Left renal pelvis (tissue), 4 donors: ENCODE data around the gene NFE2L3. TPM values are rescaled to one million over a fixed set of nuclear protein-coding genes. Genes with fewer than 3 reads are reported as not detected.
"Not testable (repeated sequence)": the region's sequence is repeated elsewhere in the genome, so short reads cannot be mapped to it uniquely, and the experiment has no call there.

Source experiments
- DNase-seq, 4 donors: peaks; one replicate each; pipeline ENCODE4 v3.0.0-alpha.2; 2013; ENCODE audit warnings: low read depth in 4 of 4, low spot score in 3 of 4
- polyA plus RNA-seq, 4 donors: library from polyadenylated mRNA; unstranded; fragments of 120-200 nt; gene quantifications; one replicate each; pipeline ENCODE4 v1.2.1, GENCODE V29; 2013; ENCODE audit not compliant: insufficient read length in 4 of 4

The NFE2L3 gene
- polyA plus RNA-seq, 4 donors: 5.9 to 42.3 (median 35.0) TPM

DNA sequence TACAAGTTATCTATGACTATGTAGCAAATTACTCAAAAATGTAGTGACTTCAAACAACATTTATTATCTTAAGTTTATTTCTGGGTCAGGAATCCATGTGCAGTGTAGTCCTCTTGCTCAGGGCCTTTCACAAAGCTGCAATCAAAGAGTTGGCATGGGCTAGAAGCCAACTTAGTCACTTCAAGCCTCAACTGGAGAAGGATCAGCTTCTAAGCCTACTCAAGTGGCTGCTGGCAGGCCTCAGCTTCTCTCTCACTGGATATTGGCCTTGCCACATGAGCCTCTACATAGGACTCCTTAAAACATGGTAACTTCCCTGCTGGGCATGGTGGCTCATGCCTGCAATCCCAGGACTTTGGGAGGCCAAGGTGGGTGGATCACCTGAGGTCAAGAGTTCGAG is 5.0 kb upstream of the NFE2L3 start:
- no peak for DNase-seq

DNA sequence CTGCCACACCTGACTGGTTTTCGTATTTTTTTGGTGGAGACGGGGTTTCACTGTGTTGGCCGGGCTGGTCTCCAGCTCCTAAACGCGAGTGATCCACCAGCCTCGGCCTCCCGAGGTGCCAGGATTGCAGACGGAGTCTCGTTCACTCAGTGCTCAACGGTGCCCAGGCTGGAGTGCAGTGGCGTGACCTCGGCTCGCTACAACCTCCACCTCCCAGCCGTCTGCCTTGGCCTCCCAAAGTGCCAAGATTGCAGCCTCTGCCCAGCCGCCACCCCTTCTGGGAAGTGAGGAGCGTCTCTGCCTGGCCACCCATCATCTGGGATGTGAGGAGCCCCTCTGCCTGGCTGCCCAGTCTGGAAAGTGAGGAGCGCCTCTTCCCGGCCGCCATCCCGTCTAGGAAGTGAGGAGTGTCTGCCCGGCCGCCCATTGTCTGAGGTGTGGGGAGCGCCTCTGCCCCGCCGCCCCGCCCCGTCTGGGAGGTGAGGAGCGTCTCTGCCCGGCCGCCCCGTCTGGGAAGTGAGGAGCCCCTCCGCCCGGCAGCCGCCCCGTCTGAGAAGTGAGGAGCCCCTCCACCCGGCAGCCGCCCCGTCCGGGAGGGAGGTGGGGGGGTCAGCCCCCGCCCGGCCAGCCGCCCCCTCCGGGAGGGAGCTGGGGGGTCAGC is 4.2 kb upstream of the NFE2L3 start:
- DNase-seq: not testable (repeated sequence)

DNA sequence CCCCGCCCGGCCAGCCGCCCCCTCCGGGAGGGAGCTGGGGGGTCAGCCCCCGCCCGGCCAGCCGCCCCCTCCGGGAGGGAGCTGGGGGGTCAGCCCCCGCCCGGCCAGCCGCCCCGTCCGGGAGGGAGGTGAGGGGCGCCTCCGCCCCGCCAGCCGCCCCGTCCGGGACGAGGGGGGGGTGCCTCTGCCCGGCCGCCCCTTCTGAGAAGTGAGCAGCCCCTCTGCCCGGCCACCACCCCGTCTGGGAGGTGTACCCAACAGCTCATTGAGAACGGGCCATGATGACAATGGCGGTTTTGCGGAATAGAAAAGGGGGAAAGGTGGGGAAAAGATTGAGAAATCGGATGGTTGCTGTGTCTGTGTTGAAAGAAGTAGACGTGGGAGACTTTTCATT is 3.7 kb upstream of the NFE2L3 start:
- DNase-seq: not testable (repeated sequence)

- no peak for DNase-seq
Measured at GRCh38 chr7:26149391-26149977, 2.5 kb upstream of the NFE2L3 start.

DNA sequence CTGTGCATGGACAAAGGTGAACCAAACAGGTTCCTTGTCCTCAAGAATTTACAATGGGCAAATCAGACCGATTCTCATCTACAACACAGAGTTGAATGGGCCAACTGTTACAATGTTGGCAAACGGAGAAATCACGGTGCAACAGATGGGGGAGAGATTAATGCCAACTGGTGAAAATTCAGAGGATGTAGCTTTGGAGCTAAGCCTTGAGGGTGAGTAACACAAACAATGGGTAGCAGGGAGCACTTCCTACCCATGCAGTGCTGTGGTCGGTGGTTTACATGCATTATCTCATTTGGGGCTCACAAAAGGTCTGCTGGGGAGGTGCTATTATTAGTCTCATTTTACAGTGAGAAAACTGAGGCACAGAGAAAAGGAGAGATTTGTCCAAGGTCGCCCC is 902 bp upstream of the NFE2L3 start:
- no peak for DNase-seq

- no peak for DNase-seq
Measured at GRCh38 chr7:26151650-26151952, 397 bp upstream of the NFE2L3 start.

- not testable (repeated sequence) for DNase-seq
Measured at GRCh38 chr7:26152782-26153240, 813 bp downstream of the NFE2L3 start.

DNA sequence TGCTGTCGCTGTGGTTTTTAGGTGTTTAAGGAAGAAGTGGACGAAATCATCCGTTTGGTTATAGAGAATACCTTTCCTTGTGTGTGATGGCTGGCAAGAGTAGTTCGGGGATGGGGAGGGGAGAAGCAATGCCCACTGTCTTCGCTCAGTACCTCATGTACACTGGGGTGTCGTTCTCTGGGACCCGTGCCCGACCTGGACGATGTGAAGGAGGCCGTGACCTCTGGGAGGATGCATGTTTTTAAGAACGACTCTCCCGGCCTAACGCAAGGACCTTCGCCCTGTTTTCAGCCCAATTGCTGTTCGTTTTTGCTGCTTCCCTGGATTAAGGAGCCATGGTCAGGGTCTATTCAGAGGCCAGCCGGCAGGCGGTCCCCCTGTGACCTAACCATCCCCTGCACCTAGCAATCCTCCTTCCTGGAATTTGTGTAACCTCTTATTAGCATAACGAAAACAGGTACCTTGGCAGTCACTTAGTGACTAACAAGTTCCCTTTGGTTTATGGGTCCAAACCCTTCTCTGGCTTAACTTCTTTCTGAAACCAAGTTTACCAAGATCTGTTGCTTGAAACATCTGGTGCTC is 1.3 kb downstream of the NFE2L3 start:
- DNase-seq: no peak

DNA sequence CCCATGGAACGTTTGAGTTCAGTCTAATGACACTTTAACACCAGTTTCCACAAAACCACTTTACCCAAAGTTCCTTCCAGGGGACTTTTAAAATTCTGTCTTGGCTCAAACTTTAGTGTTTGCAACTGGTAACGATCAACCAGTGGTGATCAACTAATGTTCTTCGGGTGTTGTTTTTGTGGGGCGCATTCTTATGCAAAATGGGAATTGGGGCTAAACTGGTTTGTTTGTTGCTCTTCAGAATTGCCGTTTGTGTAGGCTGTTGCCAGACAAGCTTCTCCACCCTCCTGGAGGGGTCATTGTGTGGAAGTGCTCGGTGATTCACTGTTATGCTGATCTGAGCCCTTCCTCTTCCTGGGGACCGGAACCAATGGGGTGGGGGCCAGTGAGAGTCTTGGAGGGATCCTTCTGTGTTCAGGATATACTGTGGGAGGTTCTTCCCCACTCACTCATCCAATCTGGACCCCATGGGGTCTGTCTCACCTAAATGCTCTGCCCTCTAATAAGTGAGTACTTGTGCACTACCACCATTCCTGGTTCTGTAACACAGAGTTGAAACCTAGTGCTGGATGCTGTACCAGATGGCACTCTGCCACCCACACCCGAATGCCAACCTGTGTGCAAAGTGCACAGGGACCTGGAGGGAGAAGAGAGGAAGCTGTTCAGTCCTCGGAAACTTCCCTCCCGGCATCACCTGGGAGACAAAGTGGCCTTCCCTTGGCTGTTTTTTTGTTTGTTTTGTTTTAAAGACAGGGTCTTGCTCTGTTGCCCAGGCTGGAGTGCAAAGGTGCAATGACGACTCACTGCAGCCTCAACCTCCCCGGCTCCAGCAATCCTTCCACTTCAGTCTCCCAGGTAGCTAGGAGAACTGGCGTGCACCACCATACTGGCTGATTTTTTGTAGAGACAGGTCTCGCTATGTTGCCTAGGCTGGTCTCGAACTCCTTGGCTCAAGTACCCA is 2.1 kb downstream of the NFE2L3 start:
- DNase-seq: no peak

- DNase-seq: no peak
Measured at GRCh38 chr7:26155531-26156375, 3.8 kb downstream of the NFE2L3 start.

GRCh38 chr7:26156451-26157420 is 4.7 kb downstream of the NFE2L3 start:
- no peak for DNase-seq

DNA sequence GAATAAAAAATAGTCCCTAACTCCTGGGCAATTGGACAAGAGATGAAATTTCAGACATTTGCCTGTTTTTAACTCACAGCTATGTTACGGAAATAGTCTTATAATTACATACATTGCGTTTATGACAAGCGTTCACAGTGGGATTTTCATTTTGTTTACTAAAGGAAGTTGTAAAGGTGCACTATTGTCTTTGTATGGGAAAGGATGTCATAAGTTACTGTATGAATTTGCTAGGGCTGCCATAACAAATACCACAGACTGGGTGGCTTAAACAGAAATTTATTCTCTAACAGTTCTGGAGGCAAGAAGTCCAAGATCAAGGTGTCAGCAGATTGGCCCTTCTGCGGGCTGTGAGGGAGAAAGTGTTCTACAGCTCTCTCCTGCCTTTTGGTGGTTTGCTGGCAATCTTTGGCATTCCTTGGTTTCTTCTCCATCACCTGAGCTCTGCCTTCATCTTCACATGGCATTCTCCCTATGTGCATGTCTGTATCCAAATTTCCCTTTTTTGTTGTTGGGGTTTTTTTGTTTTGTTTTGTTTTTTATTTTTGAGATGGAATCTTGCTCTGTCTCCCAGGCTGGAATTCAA is 5.6 kb downstream of the NFE2L3 start:
- DNase-seq: no peak

DNA sequence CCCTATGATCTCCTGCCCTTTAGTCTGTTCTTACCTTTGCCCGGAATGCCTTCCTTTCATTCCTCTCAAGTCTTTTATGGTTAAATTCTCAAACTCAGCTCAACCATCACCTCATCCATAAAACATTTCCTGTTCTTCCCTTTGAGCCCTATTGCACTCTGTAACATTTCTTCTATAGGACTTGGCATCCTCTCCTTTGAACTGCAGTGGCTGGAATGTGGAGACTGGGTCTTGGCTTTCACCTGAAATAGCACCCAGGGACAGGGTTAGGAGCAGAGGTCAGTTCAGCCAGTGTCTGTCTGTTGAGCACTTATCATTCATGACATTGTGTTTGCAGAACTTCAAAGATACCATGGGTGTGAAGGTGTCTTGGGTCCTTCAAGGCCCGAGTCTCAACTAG is 7.2 kb downstream of the NFE2L3 start:
- DNase-seq: no peak

DNA sequence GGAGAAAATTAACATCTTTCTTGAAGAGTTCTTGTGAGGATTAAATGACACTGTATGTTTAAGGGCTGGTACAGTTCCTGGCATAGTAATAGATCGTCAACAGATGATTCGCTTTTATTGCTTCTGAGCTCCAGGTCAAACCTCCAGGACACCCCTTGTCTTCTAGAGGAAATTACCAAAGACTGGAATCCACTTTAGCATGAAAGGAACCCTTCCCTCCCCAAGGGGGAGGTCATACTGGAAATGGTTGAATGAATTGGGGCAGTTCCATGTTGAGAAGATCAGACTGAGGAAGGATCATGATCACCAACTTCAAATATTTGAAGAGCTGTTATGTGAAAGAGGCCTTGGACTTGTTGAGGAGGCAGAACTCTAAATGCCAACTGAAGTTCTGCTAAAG is 8.9 kb downstream of the NFE2L3 start:
- no peak for DNase-seq

DNA sequence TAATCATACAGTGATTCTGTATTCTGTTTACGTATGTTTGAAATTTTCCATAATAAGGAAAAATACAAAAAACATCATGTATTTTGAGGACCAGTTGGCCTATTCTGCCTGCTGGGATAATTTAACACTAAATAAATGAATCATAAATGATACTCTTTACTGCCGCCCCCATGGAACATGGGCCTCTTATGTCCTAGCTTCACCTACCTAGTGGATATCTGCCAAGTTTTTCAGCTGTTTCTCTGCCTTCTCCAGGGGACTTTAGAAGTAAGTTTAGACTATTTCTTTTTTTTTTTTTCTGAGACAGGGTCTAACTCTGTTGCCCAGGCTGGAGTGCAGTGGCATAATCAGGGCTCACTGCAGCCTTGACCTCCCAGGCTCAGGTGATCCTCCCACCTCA is 10.4 kb downstream of the NFE2L3 start:
- DNase-seq: no peak

DNA sequence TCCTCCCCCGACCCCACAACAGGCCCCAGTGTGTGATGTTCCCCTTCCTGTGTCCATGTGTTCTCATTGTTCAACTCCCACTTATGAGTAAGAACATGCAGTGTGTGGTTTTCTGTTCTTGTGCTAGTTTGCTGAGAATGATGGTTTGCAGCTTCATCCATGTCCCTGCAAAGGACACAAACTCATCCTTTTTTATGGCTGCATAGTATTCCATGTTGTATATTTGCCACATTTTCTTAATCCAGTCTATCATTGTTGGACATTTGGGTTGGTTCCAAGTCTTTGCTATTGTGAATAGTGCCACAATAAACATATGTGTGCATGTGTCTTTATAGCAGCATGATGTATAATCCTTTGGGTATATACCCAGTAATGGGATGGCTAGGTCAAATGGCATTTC is 11.8 kb downstream of the NFE2L3 start:
- DNase-seq: not testable (repeated sequence)

GRCh38 chr7:26165950-26166683 is 14.1 kb downstream of the NFE2L3 start:
- no peak for DNase-seq

- DNase-seq: no peak
Measured at GRCh38 chr7:26166684-26167266, 14.8 kb downstream of the NFE2L3 start.
